MM.1S (cell line): ENCODE data around the gene PPP2R2D.

Experiments used
- DNase-seq: peaks from one replicate; pipeline ENCODE4 v3.0.0-alpha.2; 2015
- H2AFZ ChIP-seq: fragments of 300-600 bp; sonication (generic); 2 replicates; pipeline ENCODE4 v1.6.0; 2016; ENCODE audit warnings: antibody characterized with exemption, low read length
- H3F3A ChIP-seq: fragments of 300-600 bp; sonication (generic); 2 replicates; pipeline ENCODE4 v1.6.1; 2016; ENCODE audit warnings: mild to moderate bottlenecking, antibody characterized with exemption, low read length, moderate library complexity, mixed read lengths; ENCODE audit not compliant: insufficient read depth
- H3K27ac ChIP-seq: fragments of 300-600 bp; sonication (generic); 2 replicates; pipeline ENCODE4 v1.5.1; 2016; ENCODE audit warnings: mild to moderate bottlenecking, low read length
- H3K27me3 ChIP-seq: fragments of 300-600 bp; sonication (generic); replicated peaks from 2 replicates; pipeline ENCODE4 v1.6.0; 2016; ENCODE audit warnings: low read length; ENCODE audit not compliant: insufficient read depth
- H3K36me3 ChIP-seq: fragments of 300-600 bp; sonication (generic); replicated peaks from 2 replicates; pipeline ENCODE4 v1.6.1; 2016; ENCODE audit warnings: mild to moderate bottlenecking, low read length, mixed read lengths; ENCODE audit not compliant: insufficient read depth
- H3K4me1 ChIP-seq: fragments of 300-600 bp; sonication (generic); 2 replicates; pipeline ENCODE4 v1.6.1; 2016; ENCODE audit warnings: low read length, mixed read lengths
- H3K4me2 ChIP-seq: fragments of 300-600 bp; sonication (generic); 2 replicates; pipeline ENCODE4 v1.6.0; 2016; ENCODE audit warnings: low read depth, low read length
- H3K4me3 ChIP-seq: fragments of 300-600 bp; sonication (generic); 2 replicates; pipeline ENCODE4 v1.5.1; 2016; ENCODE audit warnings: low read length, mixed read lengths
- H3K79me2 ChIP-seq: fragments of 300-600 bp; sonication (generic); 2 replicates; pipeline ENCODE4 v1.6.1; 2016; ENCODE audit warnings: mixed run types, low read length, mixed read lengths
- H3K9ac ChIP-seq: fragments of 300-600 bp; sonication (generic); 2 replicates; pipeline ENCODE4 v1.6.1; 2016; ENCODE audit warnings: low read length, mixed read lengths
- H3K9me2 ChIP-seq: fragments of 300-600 bp; sonication (generic); replicated peaks from 2 replicates; pipeline ENCODE4 v1.6.1; 2016; ENCODE audit warnings: mild to moderate bottlenecking, low read length, mixed read lengths; ENCODE audit not compliant: insufficient read depth
- H3K9me3 ChIP-seq: fragments of 300-600 bp; sonication (generic); replicated peaks from 2 replicates; pipeline ENCODE4 v1.6.1; 2016; ENCODE audit warnings: mild to moderate bottlenecking, low read length, mixed read lengths; ENCODE audit not compliant: insufficient read depth
- H4K20me1 ChIP-seq: fragments of 300-600 bp; sonication (generic); 2 replicates; pipeline ENCODE4 v1.6.1; 2016; ENCODE audit warnings: mild to moderate bottlenecking, low read length, moderate library complexity, mixed read lengths; ENCODE audit not compliant: insufficient read depth
- CTCF ChIP-seq: fragments of 300-600 bp; sonication (generic); IDR thresholded peaks from 2 replicates; pipeline ENCODE4 v1.5.1; 2016; ENCODE audit warnings: antibody characterized with exemption, low read length, mixed read lengths
- EZH2 ChIP-seq: fragments of 300-600 bp; sonication (generic); optimal IDR thresholded peaks from 2 replicates; pipeline ENCODE3; 2017; ENCODE audit warnings: low read depth, mild to moderate bottlenecking, antibody characterized with exemption, low read length, mixed read lengths
- EZH2phosphoT487 ChIP-seq: fragments of 300-600 bp; sonication (generic); IDR thresholded peaks from 2 replicates; pipeline ENCODE4 v1.6.1; 2018; ENCODE audit warnings: antibody characterized with exemption, low read length

Gene PPP2R2D

DNA sequence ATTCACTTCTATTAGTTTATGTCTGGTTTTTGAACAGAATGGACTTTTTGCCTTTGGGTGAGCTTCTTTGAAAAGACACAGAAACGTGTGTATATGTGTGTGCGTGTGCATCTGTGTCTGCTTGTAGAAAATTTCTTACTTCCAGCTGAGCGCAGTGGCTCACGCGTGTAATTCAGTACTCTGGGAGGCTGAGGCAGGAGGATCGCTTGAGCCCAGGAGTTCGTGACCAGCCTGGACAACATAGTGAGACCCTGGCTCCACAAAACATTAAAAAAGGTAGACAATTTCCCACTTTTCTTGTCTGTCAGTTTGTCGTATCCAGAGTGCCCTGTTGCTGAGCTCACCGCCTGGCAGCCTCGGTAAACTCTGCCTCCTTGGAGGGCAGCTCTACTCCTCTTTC is 25.4 kb downstream of the PPP2R2D start:
- no peaks in the 10 kb centered on the region for H3K27me3 ChIP-seq
- no peak overlapping the region for H3K9ac ChIP-seq
- no peak for TF ChIP-seq EZH2
- no peak for TF ChIP-seq CTCF
- TF ChIP-seq EZH2phosphoT487: no peak
- peaks cover 12% of the 10 kb centered on the region; the same call in 1 of the 2 replicates for H3K36me3 ChIP-seq
- H3K4me1 ChIP-seq: no peaks in the 10 kb centered on the region
- no peak overlapping the region for H3K27ac ChIP-seq
- DNase-seq: no peak
- H4K20me1 ChIP-seq: no peaks in the 10 kb centered on the region
- no peaks in the 10 kb centered on the region for H3K9me2 ChIP-seq
- H3K79me2 ChIP-seq: peaks cover 99% of the 10 kb centered on the region
- no peak overlapping the region for H3K4me3 ChIP-seq
- H3K9me3 ChIP-seq: no peaks in the 10 kb centered on the region
- H2AFZ ChIP-seq: no peak overlapping the region
- no peaks in the 10 kb centered on the region for H3F3A ChIP-seq
- H3K4me2 ChIP-seq: no peak overlapping the region

- no peak overlapping the region for H3K9ac ChIP-seq
- no peaks in the 10 kb centered on the region for H3K9me2 ChIP-seq
- H3K9me3 ChIP-seq: no peaks in the 10 kb centered on the region
- no peaks in the 10 kb centered on the region for H3K4me1 ChIP-seq
- no peak overlapping the region for H3K4me3 ChIP-seq
- no peaks in the 10 kb centered on the region for H4K20me1 ChIP-seq
- no peaks in the 10 kb centered on the region for H3F3A ChIP-seq
- H3K4me2 ChIP-seq: no peak overlapping the region
- H3K36me3 ChIP-seq: peaks cover 12% of the 10 kb centered on the region; the same call in 1 of the 2 replicates
- H3K27me3 ChIP-seq: no peaks in the 10 kb centered on the region
- DNase-seq: no peak
- no peak overlapping the region for H2AFZ ChIP-seq
- H3K79me2 ChIP-seq: peaks cover 99% of the 10 kb centered on the region
- TF ChIP-seq EZH2: no peak
- no peak for TF ChIP-seq CTCF
- no peak overlapping the region for H3K27ac ChIP-seq
These were observed 26.2 kb downstream of the PPP2R2D start for GRCh38 chr10:131926743-131927595.

- Histone ChIP-seq H3K36me3 (peaks cover 12% of the 10 kb centered on the region; the same call in 1 of the 2 replicates), H3K27me3 (no peaks in the 10 kb centered on the region), H3K79me2 (peaks cover 99% of the 10 kb centered on the region), H2AFZ (no peak overlapping the region), H3K4me2 (no peak overlapping the region), H3K9me2 (no peaks in the 10 kb centered on the region), H3K4me3 (no peak overlapping the region), H4K20me1 (no peaks in the 10 kb centered on the region), H3K9me3 (no peaks in the 10 kb centered on the region), H3K4me1 (no peaks in the 10 kb centered on the region), H3K27ac (no peak overlapping the region), H3K9ac (no peak overlapping the region), H3F3A (no peaks in the 10 kb centered on the region)
- TF ChIP-seq EZH2phosphoT487: no peak
- TF ChIP-seq EZH2: no peak
- TF ChIP-seq CTCF: no peak
- DNase-seq: no peak
These were observed 27.7 kb downstream of the PPP2R2D start for GRCh38 chr10:131928248-131929095.
